GM10266 (cell line): ENCODE results near the gene RHBDF2.
A peak's percentile ranks its signal among the peaks of the same experiment; 100 is the strongest.
"Not testable (repeated sequence)": the region's sequence is repeated elsewhere in the genome, so short reads cannot be mapped to it uniquely, and the experiment has no call there.

Experiments
- DNase-seq: peaks from one replicate; pipeline ENCODE4 v3.0.0; 2012; ENCODE audit errors: extremely low spot score
- CTCF ChIP-seq: IDR thresholded peaks from 2 replicates; pipeline ENCODE4 v1.5.1; 2012; ENCODE audit warnings: mild to moderate bottlenecking, low read depth; ENCODE audit not compliant: control insufficient read depth, insufficient read depth; ENCODE audit errors: missing control alignments

RHBDF2 gene

GRCh38 chr17:76527430-76528111 is 26.3 kb upstream of the RHBDF2 start:
- DNase-seq = peak; percentile 56
- TF ChIP-seq CTCF = no peak

GRCh38 chr17:76527016-76527415 is 25.8 kb upstream of the RHBDF2 start:
- not testable (repeated sequence) for DNase-seq

- DNase-seq = not testable (repeated sequence)
These were observed 24.2 kb upstream of the RHBDF2 start for GRCh38 chr17:76525513-76525833.

- TF ChIP-seq CTCF = no peak
These were observed 23.6 kb upstream of the RHBDF2 start for GRCh38 chr17:76524598-76525512.

GRCh38 chr17:76523084-76524037 is 22.1 kb upstream of the RHBDF2 start:
- TF ChIP-seq CTCF = peak; percentile 99
- DNase-seq = peak; percentile 84

More at GRCh38 chr17:76524598-76525512, 23.6 kb upstream of the RHBDF2 start:
- no peak for DNase-seq

- not testable (repeated sequence) for DNase-seq
These were observed 20.5 kb upstream of the RHBDF2 start for GRCh38 chr17:76521683-76522082.

- TF ChIP-seq CTCF = no peak
- no peak for DNase-seq
These were observed 20.0 kb upstream of the RHBDF2 start for GRCh38 chr17:76521262-76521661.

GRCh38 chr17:76519048-76519966 is 18.1 kb upstream of the RHBDF2 start:
- TF ChIP-seq CTCF = no peak
- DNase-seq = no peak
